H9 (cell line): ENCODE data around the gene IGFBP3. TPM values are rescaled to one million over a fixed set of nuclear protein-coding genes. Genes with fewer than 3 reads are reported as not detected.

ENCODE experiments used
- DNase-seq: peaks from one replicate; pipeline ENCODE4 v3.0.0-alpha.2; 2017
- H2AFZ ChIP-seq: one replicate; pipeline ENCODE4 v1.6.1; 2013; ENCODE audit warnings: mild to moderate bottlenecking, low read length, control low read depth, moderate library complexity
- H2AK5ac ChIP-seq: 2 replicates; pipeline ENCODE4 v1.6.1; 2013; ENCODE audit warnings: low read length, control low read depth, mixed read lengths; ENCODE audit not compliant: insufficient read length
- H2BK120ac ChIP-seq: one replicate; pipeline ENCODE4 v1.6.1; 2013; ENCODE audit warnings: low read depth, mild to moderate bottlenecking, low read length, control low read depth, inconsistent platforms; ENCODE audit not compliant: poor library complexity, severe bottlenecking
- H2BK12ac ChIP-seq: 2 replicates; pipeline ENCODE4 v1.6.1; 2013; ENCODE audit warnings: low read length, control low read depth, mixed read lengths, low read depth; ENCODE audit not compliant: insufficient read length
- H2BK15ac ChIP-seq: 2 replicates; pipeline ENCODE4 v1.6.1; 2013; ENCODE audit warnings: low read depth, low read length, control low read depth
- H2BK20ac ChIP-seq: one replicate; pipeline ENCODE4 v1.6.1; 2013; ENCODE audit warnings: low read depth, mild to moderate bottlenecking, low read length, control low read depth, inconsistent platforms; ENCODE audit not compliant: poor library complexity, severe bottlenecking
- H2BK5ac ChIP-seq: 2 replicates; pipeline ENCODE4 v1.6.1; 2013; ENCODE audit warnings: low read length, control low read depth, mixed read lengths; ENCODE audit not compliant: insufficient read length
- H3K14ac ChIP-seq: 2 replicates; pipeline ENCODE4 v1.6.1; 2013; ENCODE audit warnings: low read length, control low read depth; ENCODE audit not compliant: insufficient read depth
- H3K18ac ChIP-seq: 2 replicates; pipeline ENCODE4 v1.6.1; 2013; ENCODE audit warnings: low read depth, mild to moderate bottlenecking, mixed read lengths, low read length, control low read depth; ENCODE audit not compliant: insufficient read length
- H3K23ac ChIP-seq: 2 replicates; pipeline ENCODE4 v1.6.1; 2013; ENCODE audit warnings: low read length, control low read depth, mixed read lengths, low read depth; ENCODE audit not compliant: insufficient read length
- H3K23me2 ChIP-seq: 2 replicates; pipeline ENCODE4 v1.6.1; 2013; ENCODE audit warnings: low read depth, mild to moderate bottlenecking, mixed read lengths, low read length, control low read depth; ENCODE audit not compliant: insufficient read length, poor library complexity, severe bottlenecking
- H3K27ac ChIP-seq: 2 replicates; pipeline ENCODE4 v1.5.1; 2013; ENCODE audit warnings: low read length, control low read depth, mixed read lengths, low read depth; ENCODE audit not compliant: insufficient read length
- H3K27me3 ChIP-seq: 2 replicates; pipeline ENCODE4 v1.6.1; 2013; ENCODE audit warnings: low read length, control low read depth, inconsistent platforms; ENCODE audit not compliant: insufficient read depth
- H3K4ac ChIP-seq: 2 replicates; pipeline ENCODE4 v1.6.1; 2013; ENCODE audit warnings: low read depth, mild to moderate bottlenecking, control low read depth, inconsistent platforms, low read length, moderate library complexity
- H3K4me1 ChIP-seq: 2 replicates; pipeline ENCODE4 v1.6.1; 2013; ENCODE audit warnings: low read length, control low read depth, inconsistent platforms; ENCODE audit not compliant: insufficient read depth
- H3K4me2 ChIP-seq: 2 replicates; pipeline ENCODE4 v1.6.1; 2013; ENCODE audit warnings: low read length, control low read depth, mixed read lengths; ENCODE audit not compliant: insufficient read length, insufficient read depth
- H3K56ac ChIP-seq: 2 replicates; pipeline ENCODE4 v1.6.1; 2013; ENCODE audit warnings: low read depth, mild to moderate bottlenecking, mixed read lengths, low read length, control low read depth; ENCODE audit not compliant: insufficient read length
- H3K79me1 ChIP-seq: 2 replicates; pipeline ENCODE4 v1.6.1; 2013; ENCODE audit warnings: low read depth, mild to moderate bottlenecking, moderate library complexity, low read length, control low read depth, inconsistent platforms; ENCODE audit not compliant: insufficient read depth, poor library complexity, severe bottlenecking
- H3K79me2 ChIP-seq: 2 replicates; pipeline ENCODE4 v1.6.1; 2013; ENCODE audit warnings: low read length, control low read depth, inconsistent platforms; ENCODE audit not compliant: insufficient read depth
- H3K9ac ChIP-seq: 2 replicates; pipeline ENCODE4 v1.6.1; 2013; ENCODE audit warnings: low read length, control low read depth, mixed read lengths; ENCODE audit not compliant: insufficient read length; ENCODE audit errors: extremely low read depth
- H3K9me3 ChIP-seq: one replicate; pipeline ENCODE4 v1.6.1; 2013; ENCODE audit warnings: low read depth, low read length, inconsistent platforms; ENCODE audit not compliant: control insufficient read depth
- H3T11ph ChIP-seq: one replicate; pipeline ENCODE4 v1.6.1; 2013; ENCODE audit warnings: mild to moderate bottlenecking, low read length, control low read depth, inconsistent platforms
- H4K20me1 ChIP-seq: one replicate; pipeline ENCODE4 v1.6.1; 2013; ENCODE audit not compliant: control insufficient read depth, insufficient read length, insufficient read depth
- H4K5ac ChIP-seq: 2 replicates; pipeline ENCODE4 v1.6.1; 2013; ENCODE audit warnings: low read depth, mild to moderate bottlenecking, mixed read lengths, low read length, control low read depth; ENCODE audit not compliant: insufficient read length
- H4K8ac ChIP-seq: replicated peaks from 2 replicates; pipeline ENCODE4 v1.6.1; 2013; ENCODE audit warnings: low read length, control low read depth, mixed read lengths, low read depth; ENCODE audit not compliant: insufficient read length
- H4K91ac ChIP-seq: 2 replicates; pipeline ENCODE4 v1.6.1; 2013; ENCODE audit warnings: low read depth, mild to moderate bottlenecking, moderate library complexity, mixed read lengths, low read length, control low read depth; ENCODE audit not compliant: insufficient read length
- H3K27ac Mint-ChIP-seq, 3 experiments: 2 replicates in 2 of 3; 3 replicates in 1 of 3; pipeline ENCODE4 v1.8.0; 2020 to 2021; ENCODE audit warnings: mixed read lengths in 3 of 3, mild to moderate bottlenecking in 1 of 3, moderate library complexity in 1 of 3
- H3K27me3 Mint-ChIP-seq: 2 replicates; pipeline ENCODE4 v1.8.0; 2021; ENCODE audit warnings: low read depth, mild to moderate bottlenecking, moderate library complexity, mixed read lengths
- H3K36me3 Mint-ChIP-seq, 3 experiments: 2 replicates in 2 of 3; 3 replicates in 1 of 3; pipeline ENCODE4 v1.8.0; 2020 to 2021; ENCODE audit warnings: low read depth in 3 of 3, mixed read lengths in 3 of 3; ENCODE audit not compliant: insufficient read depth in 1 of 3
- H3K4me1 Mint-ChIP-seq, 2 experiments: 2 replicates each; pipeline ENCODE4 v1.8.0; 2020; ENCODE audit warnings: mixed read lengths in 2 of 2
- H3K4me3 Mint-ChIP-seq, 2 experiments: 2 replicates in 1 of 2; 3 replicates in 1 of 2; pipeline ENCODE4 v1.8.0; 2020 to 2021; ENCODE audit warnings: mild to moderate bottlenecking in 2 of 2, mixed read lengths in 2 of 2, moderate library complexity in 1 of 2
- H3K9me3 Mint-ChIP-seq, 2 experiments: 2 replicates in 1 of 2; 3 replicates in 1 of 2; pipeline ENCODE4 v1.8.0; 2020; ENCODE audit warnings: mild to moderate bottlenecking in 2 of 2, mixed read lengths in 2 of 2, moderate library complexity in 1 of 2
- CTCF ChIP-seq: fragments of 200-600 bp; sonication (generic); conservative IDR thresholded peaks from 3 replicates; pipeline ENCODE4 v1.8.0; 2021; ENCODE audit warnings: antibody characterized with exemption, mild to moderate bottlenecking
- WGBS: extraction: QIAGEN DNeasy Blood & Tissue Kit; methylation state at CpG from one replicate; pipeline ENCODE4 v1.1.7; 2013; ENCODE audit warnings: missing lambda C conversion rate, low lambda C conversion rate, mixed read lengths; ENCODE audit not compliant: insufficient read length; ENCODE audit errors: extremely low coverage; 5-methylcytosine and 5-hydroxymethylcytosine counted together
- total RNA-seq: library from RNA; stranded (reverse); gene quantifications from 2 replicates; pipeline ENCODE4 v1.2.1, GENCODE V29; 2021

Gene IGFBP3
- total RNA-seq, 1 experiment from 2014 or later: 10.0 TPM

- Histone ChIP-seq H2AFZ (no peak overlapping the region), H2AK5ac (no peak overlapping the region), H4K8ac (no peak overlapping the region), H3K23me2 (no peaks in the 10 kb centered on the region), H3K4me2 (no peak overlapping the region), H3K9ac (no peak overlapping the region), H3K27ac (no peak overlapping the region), H3T11ph (no peak overlapping the region), H3K23ac (no peak overlapping the region), H2BK5ac (no peak overlapping the region), H3K56ac (no peak overlapping the region), H3K27me3 (0 out of 2 replicates have a peak, but pooled peaks cover 2% of the 10 kb centered on the region), H4K5ac (no peak overlapping the region), H3K79me1 (no peaks in the 10 kb centered on the region), H2BK20ac (no peak overlapping the region), H3K4ac (no peak overlapping the region), H4K20me1 (no peaks in the 10 kb centered on the region), H3K14ac (no peak overlapping the region), H3K4me1 (no peaks in the 10 kb centered on the region), H2BK15ac (no peak overlapping the region), H4K91ac (no peak overlapping the region), H3K79me2 (no peaks in the 10 kb centered on the region), H3K9me3 (no peaks in the 10 kb centered on the region), H3K18ac (no peak overlapping the region), H2BK12ac (no peak overlapping the region), H2BK120ac (no peak overlapping the region)
- no CpG with 5 or more reads among the region's 2 CpGs for WGBS
- Mint-ChIP-seq H3K27ac (no peak overlapping the region), H3K36me3 (no peaks in the 10 kb centered on the region), H3K27me3 (peaks cover 31% of the 10 kb centered on the region), H3K9me3 (no peaks in the 10 kb centered on the region; a peak in 1 of 5 replicates), H3K4me1 (no peaks in the 10 kb centered on the region), H3K4me3 (no peak overlapping the region)
- TF ChIP-seq CTCF: no peak
- no peak for DNase-seq
Observed at GRCh38 chr7:45898222-45898621, 22.9 kb downstream of the IGFBP3 start.
